ENCODE results near the gene ACTR1B.

ACTR1B gene

DNA sequence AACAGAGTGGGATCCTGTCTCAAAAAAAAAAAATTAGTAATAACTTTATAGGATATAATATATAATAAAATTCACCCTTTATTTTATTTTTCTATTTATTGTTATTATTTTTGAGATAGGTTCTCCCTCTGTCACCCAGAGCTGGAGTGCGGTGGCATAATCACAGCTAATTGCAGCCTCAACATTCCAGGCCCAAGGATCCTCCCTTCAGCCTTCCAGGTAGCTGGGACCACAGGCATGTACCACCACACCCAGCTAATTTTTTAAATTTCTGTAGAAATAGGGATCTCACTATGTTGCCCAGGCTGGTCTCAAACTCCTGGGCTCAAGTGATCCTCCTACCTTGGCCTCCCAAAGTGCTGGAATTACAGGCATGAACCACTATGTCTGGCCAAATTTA lies 6.6 kb upstream of the ACTR1B start:
- H3K36me3 ChIP-seq (ENCODE audit: insufficient read depth, low read length), result no peaks in the 10 kb centered on the region
- H3K27me3 ChIP-seq (ENCODE audit: insufficient read depth, low read length), result no peaks in the 10 kb centered on the region
- no peaks in the 10 kb centered on the region for H3K4me1 ChIP-seq (ENCODE audit: control insufficient read depth, insufficient read depth, low read length, unreplicated experiment)
- H3K27ac ChIP-seq (ENCODE audit: low read depth, low read length), result no peak overlapping the region
- H2AFZ ChIP-seq (ENCODE audit: low read length, unreplicated experiment), result no peak overlapping the region
- H3K4me3 ChIP-seq (ENCODE audit: low read depth, low read length), result no peak overlapping the region
- no peaks in the 10 kb centered on the region for H3K79me2 ChIP-seq (ENCODE audit: control insufficient read depth, insufficient read depth, low read length, unreplicated experiment)

DNA sequence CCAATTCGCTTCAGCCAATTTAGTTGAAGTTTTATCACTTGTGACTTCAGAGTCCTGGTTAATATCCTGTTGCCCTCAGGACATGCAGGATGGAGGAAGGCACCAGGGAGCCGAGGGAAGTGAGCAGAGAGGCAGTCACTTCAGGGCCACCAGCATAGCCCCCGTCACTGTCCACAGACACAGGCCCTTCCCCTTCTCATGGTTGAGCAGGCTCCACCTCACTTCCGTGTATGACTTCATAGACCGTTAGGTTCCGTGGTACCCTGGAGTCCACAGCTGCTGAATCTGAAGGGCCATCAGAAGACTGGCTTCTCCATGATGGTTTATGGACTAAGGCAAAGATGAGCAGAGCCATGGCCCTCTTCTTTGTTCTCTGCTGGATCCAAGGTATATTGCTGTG lies 5.6 kb upstream of the ACTR1B start, which contains the start of gene C2orf92:
Gene C2orf92, plus strand, starts transcription at position 266 of the 400 bp plus-strand sequence. Its CDS starts 76 bp downstream, at position 342.
- Histone ChIP-seq H3K4me3 (ENCODE audit: low read depth, low read length) (no peak within 1 kb of the TSS), H3K4me1 (ENCODE audit: control insufficient read depth, insufficient read depth, low read length, unreplicated experiment) (peaks cover 6% of the 10 kb centered on the region), H3K27me3 (ENCODE audit: insufficient read depth, low read length) (no peaks in the 10 kb centered on the region), H2AFZ (ENCODE audit: low read length, unreplicated experiment) (no peak within 1 kb of the TSS), H3K27ac (ENCODE audit: low read depth, low read length) (no peak within 1 kb of the TSS), H3K79me2 (ENCODE audit: control insufficient read depth, insufficient read depth, low read length, unreplicated experiment) (no peaks in the 10 kb centered on the region), H3K36me3 (ENCODE audit: insufficient read depth, low read length) (no peaks in the 10 kb centered on the region)

DNA sequence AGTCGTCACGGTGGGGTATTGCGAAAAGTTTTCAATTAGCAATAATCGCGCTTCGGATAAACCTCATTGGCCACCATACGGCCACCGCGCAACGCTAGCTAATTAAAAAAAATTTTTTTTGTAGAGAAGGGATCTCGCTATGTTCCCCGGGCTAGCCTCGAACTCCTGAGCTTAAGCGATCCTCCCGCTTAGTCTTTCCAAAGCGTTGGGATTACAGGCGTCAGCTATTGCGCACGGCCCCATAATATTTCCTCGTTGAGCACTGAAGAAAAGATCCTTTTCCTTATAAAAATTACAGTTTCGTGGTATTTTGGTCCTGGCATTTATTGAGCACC lies 759 bp upstream of the ACTR1B start:
- H3K27ac ChIP-seq (ENCODE audit: low read depth, low read length), result peak overlapping the region; percentile 84
- H3K79me2 ChIP-seq (ENCODE audit: control insufficient read depth, insufficient read depth, low read length, unreplicated experiment), result peaks cover 28% of the 10 kb centered on the region
- peak overlapping the region; percentile 85 for H3K4me3 ChIP-seq (ENCODE audit: low read depth, low read length)
- H3K27me3 ChIP-seq (ENCODE audit: insufficient read depth, low read length), result no peaks in the 10 kb centered on the region
- peak overlapping the region; percentile 44 for H2AFZ ChIP-seq (ENCODE audit: low read length, unreplicated experiment)
- H3K36me3 ChIP-seq (ENCODE audit: insufficient read depth, low read length), result no peaks in the 10 kb centered on the region
- peaks cover 31% of the 10 kb centered on the region for H3K4me1 ChIP-seq (ENCODE audit: control insufficient read depth, insufficient read depth, low read length, unreplicated experiment)

DNA sequence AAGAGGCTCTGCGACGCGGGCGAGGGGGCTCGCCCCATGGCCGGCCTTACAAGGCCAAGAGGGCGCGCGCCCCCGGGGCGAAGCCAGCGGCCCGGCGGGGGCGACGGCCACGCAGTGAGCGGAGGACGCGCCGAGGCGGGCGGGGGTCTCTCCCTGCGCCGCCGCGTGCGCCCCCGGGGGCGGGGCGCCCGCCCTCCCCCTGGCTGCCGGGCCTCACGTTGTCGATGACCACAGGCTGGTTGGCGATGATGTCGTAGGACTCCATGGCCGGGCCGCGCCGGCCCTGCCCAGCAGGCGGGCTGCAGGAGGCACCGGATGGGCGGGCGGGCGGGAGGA lies 250 bp downstream of the ACTR1B start:
- H3K27ac ChIP-seq (ENCODE audit: low read depth, low read length), result peak overlapping the region; percentile 96
- H2AFZ ChIP-seq (ENCODE audit: low read length, unreplicated experiment), result peak overlapping the region; percentile 59

DNA sequence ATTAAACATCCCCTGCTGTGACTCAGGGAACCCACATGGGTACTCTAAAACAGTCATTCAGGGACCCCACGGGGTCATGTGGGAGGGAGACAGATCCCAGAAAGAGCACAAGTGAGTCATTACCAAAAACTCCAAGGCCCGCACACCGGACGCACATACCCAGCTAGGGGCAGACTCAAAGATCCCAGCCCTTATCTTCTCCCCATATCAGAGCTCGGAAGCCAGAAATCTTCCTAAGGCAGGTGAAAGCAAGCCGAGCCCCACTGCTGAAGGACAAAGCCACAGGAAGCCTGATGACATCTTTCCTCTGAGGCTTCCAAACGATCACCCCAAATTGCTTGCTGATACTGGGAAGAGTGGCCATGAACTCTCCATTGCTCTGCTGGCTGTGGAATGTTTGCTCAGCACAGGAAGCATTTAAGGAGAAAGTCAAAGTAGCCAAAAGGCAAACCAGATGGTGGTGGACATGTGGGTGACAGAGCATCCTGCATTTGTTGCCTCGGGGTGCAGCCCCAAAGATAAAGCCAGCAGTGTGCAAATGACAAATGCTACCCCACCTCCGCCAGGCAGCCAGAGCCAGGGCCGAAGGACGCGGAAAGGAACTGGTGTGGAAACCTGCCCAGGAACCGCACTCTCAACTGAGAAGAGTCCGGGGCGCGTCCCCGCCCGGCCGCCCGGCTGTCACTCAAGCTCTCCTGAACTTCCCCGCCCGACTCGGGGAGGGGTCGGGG lies 784 bp downstream of the ACTR1B start:
- H3K79me2 ChIP-seq (ENCODE audit: control insufficient read depth, insufficient read depth, low read length, unreplicated experiment), result peaks cover 28% of the 10 kb centered on the region
- H3K27me3 ChIP-seq (ENCODE audit: insufficient read depth, low read length), result no peaks in the 10 kb centered on the region
- peak overlapping the region; percentile 85 for H3K4me3 ChIP-seq (ENCODE audit: low read depth, low read length)
- H3K36me3 ChIP-seq (ENCODE audit: insufficient read depth, low read length), result no peaks in the 10 kb centered on the region
- H2AFZ ChIP-seq (ENCODE audit: low read length, unreplicated experiment), result peak overlapping the region; percentile 59
- H3K4me1 ChIP-seq (ENCODE audit: control insufficient read depth, insufficient read depth, low read length, unreplicated experiment), result peaks cover 31% of the 10 kb centered on the region
- H3K27ac ChIP-seq (ENCODE audit: low read depth, low read length), result peak overlapping the region; percentile 96

More for the DNA sequence above, 250 bp downstream of the ACTR1B start:
- Histone ChIP-seq H3K27me3 (ENCODE audit: insufficient read depth, low read length) (no peaks in the 10 kb centered on the region), H3K79me2 (ENCODE audit: control insufficient read depth, insufficient read depth, low read length, unreplicated experiment) (peaks cover 28% of the 10 kb centered on the region), H3K4me3 (ENCODE audit: low read depth, low read length) (peak overlapping the region; percentile 85), H3K4me1 (ENCODE audit: control insufficient read depth, insufficient read depth, low read length, unreplicated experiment) (peaks cover 31% of the 10 kb centered on the region), H3K36me3 (ENCODE audit: insufficient read depth, low read length) (no peaks in the 10 kb centered on the region)

DNA sequence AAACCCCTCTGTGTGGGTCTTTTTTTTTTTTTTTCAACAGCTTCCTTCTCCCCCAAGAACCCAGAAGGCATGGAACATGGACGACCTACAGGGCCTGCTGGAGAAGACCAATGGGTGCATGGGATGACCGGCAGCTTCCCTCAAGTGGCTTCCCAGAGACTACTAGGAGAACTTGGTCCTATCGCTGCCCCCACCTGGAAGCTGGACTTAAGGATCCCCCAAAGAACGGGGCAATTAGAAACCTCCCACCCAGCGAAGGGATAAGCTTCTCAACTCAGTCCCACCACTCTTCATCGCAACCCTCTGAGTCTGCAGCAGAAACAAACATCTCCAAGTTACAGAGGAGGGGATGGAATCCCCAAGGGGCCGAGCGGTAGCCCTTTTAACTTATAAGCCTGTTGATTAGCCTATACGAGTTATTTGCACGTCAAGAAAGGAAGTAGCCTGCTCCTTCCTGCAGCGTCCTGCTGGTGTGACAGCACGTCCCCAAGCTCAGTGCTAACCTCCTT lies 1.4 kb downstream of the ACTR1B start:
- Histone ChIP-seq H3K27ac (ENCODE audit: low read depth, low read length) (peak overlapping the region; percentile 96), H3K36me3 (ENCODE audit: insufficient read depth, low read length) (peaks cover under 1% of the 10 kb centered on the region; the same call in 1 of the 2 replicates), H3K79me2 (ENCODE audit: control insufficient read depth, insufficient read depth, low read length, unreplicated experiment) (peaks cover 28% of the 10 kb centered on the region)

DNA sequence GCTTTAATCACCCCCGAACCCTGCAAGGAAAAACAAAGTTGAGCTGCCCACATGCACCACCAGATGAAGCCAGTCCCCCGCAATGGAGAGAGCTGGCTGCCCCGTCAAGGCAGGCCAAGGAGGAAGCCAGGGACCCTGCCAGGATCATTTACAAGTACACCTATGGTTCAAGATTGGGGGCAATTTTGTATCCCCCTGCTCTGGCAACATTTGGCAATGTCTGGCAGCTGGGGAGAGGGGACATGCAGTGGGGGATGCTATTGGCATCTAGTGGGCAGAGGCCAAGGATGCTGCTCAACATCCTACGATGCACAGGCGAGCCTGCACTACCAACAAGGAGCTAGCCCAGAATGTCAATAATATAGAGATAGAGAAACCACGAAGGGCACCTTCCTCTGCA lies 1.9 kb downstream of the ACTR1B start:
- no peak overlapping the region for H2AFZ ChIP-seq (ENCODE audit: low read length, unreplicated experiment)
- H3K27me3 ChIP-seq (ENCODE audit: insufficient read depth, low read length), result no peaks in the 10 kb centered on the region
- peaks cover 6% of the 10 kb centered on the region; the same call in 1 of the 2 replicates for H3K36me3 ChIP-seq (ENCODE audit: insufficient read depth, low read length)
- H3K4me1 ChIP-seq (ENCODE audit: control insufficient read depth, insufficient read depth, low read length, unreplicated experiment), result peaks cover 31% of the 10 kb centered on the region
- H3K4me3 ChIP-seq (ENCODE audit: low read depth, low read length), result peak overlapping the region; percentile 85
- H3K27ac ChIP-seq (ENCODE audit: low read depth, low read length), result peak overlapping the region; percentile 96
- peaks cover 28% of the 10 kb centered on the region for H3K79me2 ChIP-seq (ENCODE audit: control insufficient read depth, insufficient read depth, low read length, unreplicated experiment)

More for the DNA sequence above, 1.4 kb downstream of the ACTR1B start:
- Histone ChIP-seq H2AFZ (ENCODE audit: low read length, unreplicated experiment) (no peak overlapping the region), H3K4me1 (ENCODE audit: control insufficient read depth, insufficient read depth, low read length, unreplicated experiment) (peaks cover 31% of the 10 kb centered on the region), H3K4me3 (ENCODE audit: low read depth, low read length) (peak overlapping the region; percentile 85), H3K27me3 (ENCODE audit: insufficient read depth, low read length) (no peaks in the 10 kb centered on the region)

DNA sequence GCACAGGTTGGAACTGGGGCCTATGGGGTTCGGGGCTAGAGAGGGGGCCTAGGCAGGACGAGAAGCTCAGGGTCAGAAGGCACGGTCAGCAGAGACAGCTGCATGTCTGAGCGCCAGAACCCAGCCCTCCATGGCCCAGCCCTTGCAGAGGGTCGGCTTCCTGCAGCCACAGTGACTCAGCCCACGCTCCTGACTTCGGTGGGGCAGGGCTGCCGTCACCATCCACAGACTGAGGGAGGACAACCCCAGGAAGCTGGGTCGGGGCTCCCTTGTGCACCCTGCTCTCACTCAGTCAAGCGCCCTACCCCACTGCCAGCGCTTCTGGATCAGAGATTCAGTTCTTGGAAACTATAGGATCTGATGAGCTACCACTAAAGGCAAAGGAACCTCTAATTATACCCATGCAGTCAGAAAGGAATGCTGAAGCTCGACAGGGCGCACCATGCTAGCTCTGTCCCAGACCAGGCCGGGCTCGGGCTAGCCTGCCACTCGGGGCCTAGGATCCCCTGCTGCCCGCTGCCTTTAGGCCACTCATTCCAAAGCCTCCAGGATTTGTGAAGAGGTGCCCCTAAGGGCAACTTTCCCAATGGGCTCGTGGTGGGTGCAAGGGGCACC lies 3.0 kb downstream of the ACTR1B start:
- Histone ChIP-seq H3K4me3 (ENCODE audit: low read depth, low read length) (peak overlapping the region; percentile 85; the same call in 1 of the 2 replicates), H3K27me3 (ENCODE audit: insufficient read depth, low read length) (no peaks in the 10 kb centered on the region), H2AFZ (ENCODE audit: low read length, unreplicated experiment) (no peak overlapping the region), H3K79me2 (ENCODE audit: control insufficient read depth, insufficient read depth, low read length, unreplicated experiment) (peaks cover 28% of the 10 kb centered on the region), H3K36me3 (ENCODE audit: insufficient read depth, low read length) (peaks cover 16% of the 10 kb centered on the region; the same call in 1 of the 2 replicates), H3K27ac (ENCODE audit: low read depth, low read length) (peak overlapping the region; percentile 96), H3K4me1 (ENCODE audit: control insufficient read depth, insufficient read depth, low read length, unreplicated experiment) (peaks cover 31% of the 10 kb centered on the region)

DNA sequence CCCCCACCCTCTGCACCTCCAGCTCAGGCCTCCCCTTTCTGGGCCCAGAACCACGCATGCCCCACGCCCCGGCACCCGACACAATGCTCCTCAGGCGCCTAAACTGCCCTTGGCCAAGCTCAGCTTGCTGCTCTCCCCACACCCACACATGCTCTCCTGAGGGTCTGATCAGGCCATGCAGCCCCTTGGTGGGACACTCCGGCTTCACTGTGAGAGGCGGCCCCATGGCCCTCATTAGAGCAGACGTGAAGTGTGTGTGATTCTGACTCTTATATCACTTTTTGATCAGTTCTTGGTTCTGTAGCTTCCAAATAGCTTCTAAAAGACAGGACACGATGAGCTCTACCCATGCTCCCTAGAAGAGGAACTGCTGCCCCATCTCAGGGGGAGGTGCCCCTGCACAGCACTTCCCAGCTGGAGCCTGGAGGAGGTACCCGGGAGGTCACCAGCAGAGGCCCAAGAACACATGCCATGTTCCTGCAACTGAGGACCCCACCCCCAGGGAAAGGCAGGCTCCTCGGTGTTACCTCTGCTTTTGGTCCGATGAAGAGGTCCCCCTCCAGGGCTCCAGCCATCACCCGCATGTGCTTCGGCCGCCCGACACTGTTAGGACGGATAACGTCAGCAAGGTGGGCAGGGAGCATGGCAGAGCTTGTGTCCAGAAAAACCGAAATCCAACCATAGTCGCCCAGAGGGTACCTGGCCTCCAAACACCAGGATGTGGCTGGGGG lies 3.6 kb downstream of the ACTR1B start:
- peaks cover 21% of the 10 kb centered on the region; the same call in 1 of the 2 replicates for H3K36me3 ChIP-seq (ENCODE audit: insufficient read depth, low read length)
- H2AFZ ChIP-seq (ENCODE audit: low read length, unreplicated experiment), result no peak overlapping the region

DNA sequence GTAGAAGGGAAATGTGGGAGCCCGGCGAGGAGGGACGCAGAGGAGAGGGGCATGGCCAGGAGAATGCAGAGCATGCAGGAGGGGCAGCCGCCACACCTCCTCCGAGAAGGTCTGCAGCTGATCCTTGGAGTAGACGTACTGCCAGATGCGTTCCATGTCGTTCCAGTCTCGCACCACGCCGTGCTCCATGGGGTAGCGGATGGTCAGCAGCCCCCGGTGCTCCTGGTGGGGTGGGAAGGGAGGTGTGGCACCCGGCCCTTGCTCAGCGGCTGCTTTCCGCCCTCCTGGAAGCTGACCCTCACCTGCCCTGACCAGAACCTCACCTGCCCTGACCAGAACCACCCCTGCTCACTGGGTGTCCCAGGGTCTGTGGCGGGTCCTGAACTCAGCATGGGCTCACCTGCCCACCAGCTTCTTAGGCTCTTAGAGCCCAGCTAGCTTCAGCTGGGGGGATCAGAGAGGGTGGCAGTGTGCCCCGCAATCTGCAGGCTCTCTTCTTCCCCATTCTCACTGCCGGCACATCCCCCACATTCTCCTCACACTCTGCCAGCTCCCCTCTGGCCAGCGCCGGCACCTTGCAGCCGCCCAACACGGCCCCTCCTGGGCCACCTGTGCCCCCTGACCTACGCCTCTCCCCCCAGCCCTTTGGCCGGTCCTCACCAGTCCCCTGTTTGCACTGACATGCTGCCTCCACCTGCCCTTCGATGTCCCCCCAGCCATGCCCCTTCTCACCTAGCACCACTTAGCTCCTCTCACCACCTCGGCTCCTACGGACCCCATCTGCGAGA lies 4.4 kb downstream of the ACTR1B start:
- H3K4me3 ChIP-seq (ENCODE audit: low read depth, low read length), result no peak overlapping the region
- peaks cover 25% of the 10 kb centered on the region for H3K4me1 ChIP-seq (ENCODE audit: control insufficient read depth, insufficient read depth, low read length, unreplicated experiment)
- no peaks in the 10 kb centered on the region for H3K27me3 ChIP-seq (ENCODE audit: insufficient read depth, low read length)
- H2AFZ ChIP-seq (ENCODE audit: low read length, unreplicated experiment), result no peak overlapping the region
- H3K27ac ChIP-seq (ENCODE audit: low read depth, low read length), result no peak overlapping the region
- H3K79me2 ChIP-seq (ENCODE audit: control insufficient read depth, insufficient read depth, low read length, unreplicated experiment), result peaks cover 28% of the 10 kb centered on the region
- peaks cover 29% of the 10 kb centered on the region for H3K36me3 ChIP-seq (ENCODE audit: insufficient read depth, low read length)

More for the DNA sequence above, 3.6 kb downstream of the ACTR1B start:
- H3K4me3 ChIP-seq (ENCODE audit: low read depth, low read length), result no peak overlapping the region
- peaks cover 30% of the 10 kb centered on the region for H3K4me1 ChIP-seq (ENCODE audit: control insufficient read depth, insufficient read depth, low read length, unreplicated experiment)
- H3K27ac ChIP-seq (ENCODE audit: low read depth, low read length), result no peak overlapping the region
- peaks cover 28% of the 10 kb centered on the region for H3K79me2 ChIP-seq (ENCODE audit: control insufficient read depth, insufficient read depth, low read length, unreplicated experiment)
- H3K27me3 ChIP-seq (ENCODE audit: insufficient read depth, low read length), result no peaks in the 10 kb centered on the region
